GM21423 (cell line): ENCODE results near the gene NIPAL4.

Experiments
- ATAC-seq: cut with Tn5 transposase; IDR thresholded peaks from one replicate; pipeline ENCODE4 v1.9.1; 2021; ENCODE audit warnings: mild to moderate bottlenecking, moderate library complexity; ENCODE audit not compliant: unreplicated experiment

The NIPAL4 gene

GRCh38 chr5:157484768-157485167 is 24.8 kb downstream of the NIPAL4 start:
- no peak for ATAC-seq

- no peak for ATAC-seq
Measured at GRCh38 chr5:157485340-157485739, 25.3 kb downstream of the NIPAL4 start.

GRCh38 chr5:157485811-157486210 is 25.8 kb downstream of the NIPAL4 start:
- ATAC-seq: peak; percentile 37

- ATAC-seq: peak; percentile 51
Measured at GRCh38 chr5:157486221-157486681, 26.2 kb downstream of the NIPAL4 start.

GRCh38 chr5:157486861-157487260 is 26.8 kb downstream of the NIPAL4 start:
- ATAC-seq: peak; percentile 34

GRCh38 chr5:157487358-157487757 is 27.3 kb downstream of the NIPAL4 start:
- no peak for ATAC-seq

GRCh38 chr5:157491471-157491995 is 31.5 kb downstream of the NIPAL4 start:
- no peak for ATAC-seq

- no peak for ATAC-seq
Measured at GRCh38 chr5:157492886-157493285, 32.9 kb downstream of the NIPAL4 start.

- no peak for ATAC-seq
Measured at GRCh38 chr5:157494178-157494832, 34.3 kb downstream of the NIPAL4 start.

GRCh38 chr5:157496864-157497263 is 36.9 kb downstream of the NIPAL4 start:
- no peak for ATAC-seq

- no peak for ATAC-seq
Measured at GRCh38 chr5:157497875-157498611, 38.0 kb downstream of the NIPAL4 start.

GRCh38 chr5:157502143-157502647 is 42.2 kb downstream of the NIPAL4 start:
- ATAC-seq: peak; percentile 72

GRCh38 chr5:157504053-157504452 is 44.0 kb downstream of the NIPAL4 start:
- ATAC-seq: no peak

GRCh38 chr5:157505496-157505895 is 45.5 kb downstream of the NIPAL4 start:
- no peak for ATAC-seq

GRCh38 chr5:157506066-157506590 is 46.1 kb downstream of the NIPAL4 start:
- ATAC-seq: no peak

- no peak for ATAC-seq
Measured at GRCh38 chr5:157506981-157507780, 47.2 kb downstream of the NIPAL4 start.

GRCh38 chr5:157509093-157509492 is 49.1 kb downstream of the NIPAL4 start:
- ATAC-seq: no peak

GRCh38 chr5:157509587-157509986 is 49.6 kb downstream of the NIPAL4 start:
- ATAC-seq: no peak

GRCh38 chr5:157510682-157511081 is 50.7 kb downstream of the NIPAL4 start:
- no peak for ATAC-seq

GRCh38 chr5:157511651-157512644 is 51.9 kb downstream of the NIPAL4 start:
- ATAC-seq: no peak
